ENCODE data around the gene NEDD4L.

Gene NEDD4L

GRCh38 chr18:58363767-58364540 is 319.9 kb downstream of the NEDD4L start:
- no peak for TF ChIP-seq MYC (IDR thresholded peaks at IDR 0.05; ENCODE audit: low read depth, low read length)
- TF ChIP-seq MAX (IDR thresholded peaks at IDR 0.05; ENCODE audit: low read depth, low read length) = no peak
- TF ChIP-seq POLR2A (IDR thresholded peaks at IDR 0.05; ENCODE audit: extremely low read depth, insufficient read length) = no peak
- TF ChIP-seq CTCF (IDR thresholded peaks at IDR 0.05; ENCODE audit: low read depth, low read length) = no peak
- DNase-seq (ENCODE audit: low read depth) = no peak
- H3K4me3 ChIP-seq (ENCODE audit: low read depth, low read length) = no peak overlapping the region

- H3K4me3 ChIP-seq (ENCODE audit: low read depth, low read length) = no peak overlapping the region
- TF ChIP-seq POLR2A (IDR thresholded peaks at IDR 0.05; ENCODE audit: extremely low read depth, insufficient read length) (no peak), MAX (IDR thresholded peaks at IDR 0.05; ENCODE audit: low read depth, low read length) (no peak), CTCF (IDR thresholded peaks at IDR 0.05; ENCODE audit: low read depth, low read length) (no peak), MYC (IDR thresholded peaks at IDR 0.05; ENCODE audit: low read depth, low read length) (no peak)
- no peak for DNase-seq (ENCODE audit: low read depth)
Observed at GRCh38 chr18:58364876-58365528, 321.0 kb downstream of the NEDD4L start.

- no peak overlapping the region for H3K4me3 ChIP-seq (ENCODE audit: low read depth, low read length)
- DNase-seq (ENCODE audit: low read depth) = no peak
- no peak for TF ChIP-seq MYC (IDR thresholded peaks at IDR 0.05; ENCODE audit: low read depth, low read length)
- no peak for TF ChIP-seq CTCF (IDR thresholded peaks at IDR 0.05; ENCODE audit: low read depth, low read length)
- TF ChIP-seq POLR2A (IDR thresholded peaks at IDR 0.05; ENCODE audit: extremely low read depth, insufficient read length) = no peak
- no peak for TF ChIP-seq MAX (IDR thresholded peaks at IDR 0.05; ENCODE audit: low read depth, low read length)
Observed at GRCh38 chr18:58367425-58368140, 323.6 kb downstream of the NEDD4L start.

- TF ChIP-seq POLR2A (IDR thresholded peaks at IDR 0.05; ENCODE audit: extremely low read depth, insufficient read length) (no peak), CTCF (IDR thresholded peaks at IDR 0.05; ENCODE audit: low read depth, low read length) (no peak), MYC (IDR thresholded peaks at IDR 0.05; ENCODE audit: low read depth, low read length) (no peak), MAX (IDR thresholded peaks at IDR 0.05; ENCODE audit: low read depth, low read length) (no peak)
- DNase-seq (ENCODE audit: low read depth) = no peak
- no peak overlapping the region for H3K4me3 ChIP-seq (ENCODE audit: low read depth, low read length)
Observed at GRCh38 chr18:58369616-58370015, 325.6 kb downstream of the NEDD4L start.

- TF ChIP-seq MYC (IDR thresholded peaks at IDR 0.05; ENCODE audit: low read depth, low read length) (no peak), CTCF (IDR thresholded peaks at IDR 0.05; ENCODE audit: low read depth, low read length) (no peak), MAX (IDR thresholded peaks at IDR 0.05; ENCODE audit: low read depth, low read length) (no peak), POLR2A (IDR thresholded peaks at IDR 0.05; ENCODE audit: extremely low read depth, insufficient read length) (no peak)
- no peak for DNase-seq (ENCODE audit: low read depth)
- no peak overlapping the region for H3K4me3 ChIP-seq (ENCODE audit: low read depth, low read length)
Observed at GRCh38 chr18:58370038-58370580, 326.1 kb downstream of the NEDD4L start.
